Measurements from ENCODE around the gene TOP3A. TPM values are rescaled to one million over a fixed set of nuclear protein-coding genes. Genes with fewer than 3 reads are reported as not detected.

TOP3A gene
- total RNA-seq, 4 donors from 2014 or later: 21.2 to 33.5 (median 21.8) TPM

GRCh38 chr17:18262641-18263040 is 52.2 kb downstream of the TOP3A start:
- intact Hi-C loops (cut with DNase I): no loop called here
- Histone ChIP-seq H3K4me1 (peaks cover 36 to 42% (median 39%) of the 10 kb centered on the region in 4 donors), H3K9me3 (no peaks in the 10 kb centered on the region), H3K27me3 (no peaks in the 10 kb centered on the region), H3K36me3 (peaks cover 20 to 41% (median 36%) of the 10 kb centered on the region in 4 donors), H3K4me3 (no peak overlapping the region), H3K27ac (replicated peaks in 1 of 4) (peak overlapping the region in 3 of 4 donors; percentile 98 to 99 (median 99))
- WGBS: 89% methylated on average over 11 of the region's 12 CpGs
- DNase-seq (ENCODE audit: extremely low spot score): no peak
- TF ChIP-seq CTCF (IDR thresholded peaks at IDR 0.05) (no peak), POLR2A (IDR thresholded peaks at IDR 0.05; ENCODE audit: low read depth) (no peak), EP300 (IDR thresholded peaks at IDR 0.05) (no peak), POLR2AphosphoS5 (IDR thresholded peaks at IDR 0.05) (no peak)

DNA sequence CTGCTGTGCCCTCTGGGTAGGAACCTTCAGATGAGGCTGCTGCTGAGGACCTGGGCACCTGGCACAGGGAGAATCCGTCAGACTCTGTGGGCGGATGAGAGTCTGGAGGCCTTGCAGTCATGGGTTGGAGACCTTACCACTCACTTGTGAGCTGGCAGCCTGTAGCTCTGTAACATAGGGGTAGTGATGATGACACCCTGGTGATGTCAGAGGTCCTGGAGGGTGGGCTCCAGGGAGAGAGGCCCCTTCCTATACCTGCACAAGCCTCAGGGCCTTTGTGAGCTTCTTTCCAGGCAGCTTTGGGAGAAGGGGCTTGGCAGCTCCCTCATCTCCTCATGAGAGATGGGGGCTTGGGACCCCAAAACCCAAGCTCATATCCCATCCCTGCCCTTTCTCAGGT is 52.7 kb downstream of the TOP3A start:
- H3K9me3 ChIP-seq: no peaks in the 10 kb centered on the region
- peaks cover 20 to 39% (median 36%) of the 10 kb centered on the region in 4 donors for H3K36me3 ChIP-seq
- H3K4me1 ChIP-seq: peaks cover 41 to 47% (median 44%) of the 10 kb centered on the region in 4 donors
- intact Hi-C loops (cut with DNase I): no loop called here
- TF ChIP-seq POLR2A (IDR thresholded peaks at IDR 0.05; ENCODE audit: low read depth) (no peak), POLR2AphosphoS5 (IDR thresholded peaks at IDR 0.05) (no peak), CTCF (IDR thresholded peaks at IDR 0.05) (no peak), EP300 (IDR thresholded peaks at IDR 0.05) (no peak)
- no peaks in the 10 kb centered on the region for H3K27me3 ChIP-seq
- peak overlapping the region; percentile 97 to 99 (median 98) for H3K27ac ChIP-seq (replicated peaks in 1 of 4)
- no peak for DNase-seq (ENCODE audit: extremely low spot score)
- no peak overlapping the region for H3K4me3 ChIP-seq
- 93% methylated on average over 2 of the region's 2 CpGs for WGBS

GRCh38 chr17:18261659-18262058 is 53.1 kb downstream of the TOP3A start:
- Histone ChIP-seq H3K27me3 (no peaks in the 10 kb centered on the region), H3K4me1 (peaks cover 46 to 52% (median 49%) of the 10 kb centered on the region in 4 donors), H3K27ac (replicated peaks in 1 of 4) (peak overlapping the region; percentile 97 to 99 (median 98)), H3K4me3 (peak overlapping the region; percentile 77 to 98 (median 94)), H3K36me3 (peaks cover 21 to 41% (median 38%) of the 10 kb centered on the region in 4 donors), H3K9me3 (no peaks in the 10 kb centered on the region)
- 61% methylated on average over 2 of the region's 3 CpGs for WGBS
- no peak for DNase-seq (ENCODE audit: extremely low spot score)
- TF ChIP-seq POLR2A (IDR thresholded peaks at IDR 0.05; ENCODE audit: low read depth) (no peak), EP300 (IDR thresholded peaks at IDR 0.05) (no peak), POLR2AphosphoS5 (IDR thresholded peaks at IDR 0.05) (no peak), CTCF (IDR thresholded peaks at IDR 0.05) (no peak)
- intact Hi-C loops (cut with DNase I): no loop called here

DNA sequence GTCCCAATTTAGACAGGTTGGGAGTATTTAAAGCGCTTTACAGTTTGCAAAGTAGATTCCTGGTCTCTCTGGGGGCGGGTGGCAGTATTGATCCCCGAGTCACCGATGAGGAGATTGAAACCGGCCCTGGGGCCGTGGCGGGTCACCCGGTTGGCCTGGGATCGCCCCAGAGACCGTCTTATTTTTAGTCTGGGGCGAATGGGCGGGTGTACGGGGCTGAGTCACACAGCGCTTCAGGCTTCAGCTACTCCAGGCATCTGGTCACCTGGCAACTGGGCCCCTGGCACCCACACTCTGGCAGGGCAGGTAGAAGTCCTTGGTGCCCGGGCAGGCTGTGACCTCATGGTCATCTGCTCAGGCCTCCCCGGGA is 53.7 kb downstream of the TOP3A start:
- no peaks in the 10 kb centered on the region for H3K27me3 ChIP-seq
- peak overlapping the region; percentile 97 to 99 (median 98) for H3K27ac ChIP-seq (replicated peaks in 1 of 4)
- intact Hi-C loops (cut with DNase I): no loop called here
- H3K36me3 ChIP-seq: peaks cover 26 to 43% (median 42%) of the 10 kb centered on the region in 4 donors
- no peak for TF ChIP-seq EP300 (IDR thresholded peaks at IDR 0.05)
- peak in 1 of 2 donors; percentile 9 for TF ChIP-seq POLR2AphosphoS5 (IDR thresholded peaks at IDR 0.05)
- H3K4me1 ChIP-seq: peaks cover 51 to 57% (median 54%) of the 10 kb centered on the region in 4 donors
- 3% methylated on average over 12 of the region's 16 CpGs for WGBS
- no peak for DNase-seq (ENCODE audit: extremely low spot score)
- H3K9me3 ChIP-seq: no peaks in the 10 kb centered on the region
- peak overlapping the region; percentile 77 to 98 (median 94) for H3K4me3 ChIP-seq

GRCh38 chr17:18260332-18261145 is 54.3 kb downstream of the TOP3A start, which contains the start of gene MIEF2:
MIEF2 (plus strand) TSS chr17:18260662; CDS start chr17:18262721, 2,059 bp downstream.
- Histone ChIP-seq H3K4me3 (peak within 1 kb of the TSS; percentile 77 to 98 (median 94)), H3K27ac (replicated peaks in 1 of 4) (peak within 1 kb of the TSS; percentile 97 to 99 (median 98)), H3K36me3 (peaks cover 30 to 43% (median 42%) of the 10 kb centered on the region in 4 donors), H3K27me3 (no peaks in the 10 kb centered on the region), H3K4me1 (peaks cover 51 to 63% (median 56%) of the 10 kb centered on the region in 4 donors), H3K9me3 (no peaks in the 10 kb centered on the region)
- TF ChIP-seq POLR2A (IDR thresholded peaks at IDR 0.05; ENCODE audit: low read depth): peak; percentile 32
- peak; percentile 82 to 86 for TF ChIP-seq POLR2AphosphoS5 (IDR thresholded peaks at IDR 0.05)
- no peak for TF ChIP-seq CTCF (IDR thresholded peaks at IDR 0.05)
- no peak for TF ChIP-seq EP300 (IDR thresholded peaks at IDR 0.05)
- peak; percentile 98 for DNase-seq (ENCODE audit: extremely low spot score)
- WGBS: under 1% methylated on average over 40 of the region's 72 CpGs
- intact Hi-C loops (cut with DNase I): no loop called here
